Activated CD4-positive, alpha-beta T cell treated with anti-CD3 and anti-CD28 coated beads, Interleukin-2, amount 10 ng/mL, durations not matched to agents 7 days and 5 days (primary cell): ENCODE data around the gene USP14. TPM values are rescaled to one million over a fixed set of nuclear protein-coding genes. Genes with fewer than 3 reads are reported as not detected.

Experiments
- CTCF ChIA-PET: fragments of 350-600 bp; sonication (Branson Sonifier 250); formaldehyde crosslinking; loops from one replicate; lab custom pipeline; 2021; ENCODE audit warnings: antibody characterized with exemption; lab: Charles Lee
- POLR2A ChIA-PET: fragments of 350-600 bp; sonication (Branson Sonifier 250); formaldehyde crosslinking; loops from one replicate; lab custom pipeline; 2021; ENCODE audit warnings: antibody characterized with exemption; lab: Charles Lee
- DNase-seq: peaks from one replicate; pipeline ENCODE4 v3.0.0-alpha.2; 2020
- H3K27ac Mint-ChIP-seq: one replicate; pipeline ENCODE4 v1.8.0; 2021; ENCODE audit warnings: mild to moderate bottlenecking, moderate library complexity, mixed read lengths
- H3K27me3 Mint-ChIP-seq: one replicate; pipeline ENCODE4 v1.8.0; 2021; ENCODE audit warnings: mixed read lengths
- H3K36me3 Mint-ChIP-seq: one replicate; pipeline ENCODE4 v1.8.0; 2021; ENCODE audit warnings: low read depth, mixed read lengths
- H3K4me1 Mint-ChIP-seq: one replicate; pipeline ENCODE4 v1.8.0; 2021; ENCODE audit warnings: mixed read lengths
- H3K4me3 Mint-ChIP-seq: one replicate; pipeline ENCODE4 v1.8.0; 2021; ENCODE audit warnings: mild to moderate bottlenecking, moderate library complexity, mixed read lengths
- H3K9me3 Mint-ChIP-seq: one replicate; pipeline ENCODE4 v1.8.0; 2021; ENCODE audit warnings: mixed read lengths
- total RNA-seq, 2 experiments: library from RNA; stranded (reverse); gene quantifications; one replicate each; pipeline ENCODE4 v1.2.3, GENCODE V29; 2021

Gene USP14
- total RNA-seq, 2 experiments from 2014 or later = 67.4 to 82.5 TPM

- ChIA-PET CTCF (no interaction called here), POLR2A (no interaction called here)
- no peak for DNase-seq
- no peak overlapping the region for H3K27ac Mint-ChIP-seq
- H3K4me3 Mint-ChIP-seq = no peak overlapping the region
- peaks cover 18% of the 10 kb centered on the region for H3K4me1 Mint-ChIP-seq
- no peaks in the 10 kb centered on the region for H3K27me3 Mint-ChIP-seq
- H3K36me3 Mint-ChIP-seq = peaks cover 28% of the 10 kb centered on the region
- no peaks in the 10 kb centered on the region for H3K9me3 Mint-ChIP-seq
Measured at GRCh38 chr18:183769-184168, 25.4 kb downstream of the USP14 start.

GRCh38 chr18:189254-189653, 30.9 kb downstream of the USP14 start:
- Mint-ChIP-seq H3K9me3 (no peaks in the 10 kb centered on the region), H3K4me1 (no peaks in the 10 kb centered on the region), H3K4me3 (no peak overlapping the region), H3K27ac (no peak overlapping the region), H3K36me3 (peaks cover 19% of the 10 kb centered on the region), H3K27me3 (no peaks in the 10 kb centered on the region)
- no peak for DNase-seq
- POLR2A ChIA-PET = no interaction called here
- CTCF ChIA-PET = no interaction called here

GRCh38 chr18:191725-192124, 33.4 kb downstream of the USP14 start:
- ChIA-PET CTCF (no interaction called here), POLR2A (no interaction called here)
- H3K9me3 Mint-ChIP-seq = no peaks in the 10 kb centered on the region
- peaks cover 17% of the 10 kb centered on the region for H3K36me3 Mint-ChIP-seq
- no peaks in the 10 kb centered on the region for H3K4me1 Mint-ChIP-seq
- no peak overlapping the region for H3K4me3 Mint-ChIP-seq
- H3K27me3 Mint-ChIP-seq = no peaks in the 10 kb centered on the region
- H3K27ac Mint-ChIP-seq = no peak overlapping the region
- no peak for DNase-seq

- Mint-ChIP-seq H3K4me3 (no peak overlapping the region), H3K9me3 (no peaks in the 10 kb centered on the region), H3K27ac (no peak overlapping the region), H3K27me3 (no peaks in the 10 kb centered on the region), H3K4me1 (no peaks in the 10 kb centered on the region), H3K36me3 (peaks cover 23% of the 10 kb centered on the region)
- DNase-seq = no peak
- ChIA-PET POLR2A (no interaction called here), CTCF (no interaction called here)
Measured at GRCh38 chr18:192801-193200, 34.4 kb downstream of the USP14 start.

GRCh38 chr18:195651-196050, 37.3 kb downstream of the USP14 start:
- Mint-ChIP-seq H3K27ac (no peak overlapping the region), H3K36me3 (peaks cover 30% of the 10 kb centered on the region), H3K4me3 (no peak overlapping the region), H3K9me3 (no peaks in the 10 kb centered on the region), H3K4me1 (no peaks in the 10 kb centered on the region), H3K27me3 (no peaks in the 10 kb centered on the region)
- no peak for DNase-seq
- ChIA-PET CTCF (interaction anchor here (0.6 to 0.7 kb wide), 2 partner anchors 12 to 36 kb away, joined by 3 read pairs; no protein-coding TSS in a partner anchor), POLR2A (no interaction called here)

GRCh38 chr18:199214-199613, 40.9 kb downstream of the USP14 start:
- no peak overlapping the region for H3K4me3 Mint-ChIP-seq
- no peak overlapping the region for H3K27ac Mint-ChIP-seq
- ChIA-PET POLR2A (no interaction called here), CTCF (interaction anchor here (0.6 kb wide), 1 partner anchor 13 kb away, joined by 3 read pairs; no protein-coding TSS in a partner anchor)
- H3K27me3 Mint-ChIP-seq = no peaks in the 10 kb centered on the region
- H3K4me1 Mint-ChIP-seq = peaks cover 5% of the 10 kb centered on the region
- H3K9me3 Mint-ChIP-seq = no peaks in the 10 kb centered on the region
- no peak for DNase-seq
- peaks cover 36% of the 10 kb centered on the region for H3K36me3 Mint-ChIP-seq

GRCh38 chr18:199768-200167, 41.4 kb downstream of the USP14 start:
- no peak overlapping the region for H3K27ac Mint-ChIP-seq
- H3K27me3 Mint-ChIP-seq = no peaks in the 10 kb centered on the region
- peaks cover 5% of the 10 kb centered on the region for H3K4me1 Mint-ChIP-seq
- H3K9me3 Mint-ChIP-seq = no peaks in the 10 kb centered on the region
- no peak for DNase-seq
- POLR2A ChIA-PET = no interaction called here
- no peak overlapping the region for H3K4me3 Mint-ChIP-seq
- H3K36me3 Mint-ChIP-seq = peaks cover 40% of the 10 kb centered on the region
- CTCF ChIA-PET = interaction anchor here (0.6 kb wide), 1 partner anchor 12 kb away, joined by 3 read pairs; no protein-coding TSS in a partner anchor

- Mint-ChIP-seq H3K36me3 (peaks cover 61% of the 10 kb centered on the region), H3K27me3 (no peaks in the 10 kb centered on the region), H3K4me3 (no peak overlapping the region), H3K9me3 (no peaks in the 10 kb centered on the region), H3K27ac (no peak overlapping the region), H3K4me1 (no peaks in the 10 kb centered on the region)
- ChIA-PET CTCF (no interaction called here), POLR2A (no interaction called here)
- DNase-seq = no peak
Measured at GRCh38 chr18:210075-210474, 51.7 kb downstream of the USP14 start.

- no peak overlapping the region for H3K27ac Mint-ChIP-seq
- no peaks in the 10 kb centered on the region for H3K9me3 Mint-ChIP-seq
- DNase-seq = no peak
- ChIA-PET CTCF (interaction anchor here (0.6 kb wide), 1 partner anchor 10 kb away, joined by 3 read pairs; no protein-coding TSS in a partner anchor), POLR2A (interaction anchor here (1.1 kb wide), 1 partner anchor 19 kb away, joined by 4 read pairs; no protein-coding TSS in a partner anchor)
- no peaks in the 10 kb centered on the region for H3K27me3 Mint-ChIP-seq
- peaks cover 62% of the 10 kb centered on the region for H3K36me3 Mint-ChIP-seq
- no peak overlapping the region for H3K4me3 Mint-ChIP-seq
- H3K4me1 Mint-ChIP-seq = no peaks in the 10 kb centered on the region
Measured at GRCh38 chr18:210733-211132, 52.4 kb downstream of the USP14 start.

GRCh38 chr18:211582-211981, 53.2 kb downstream of the USP14 start:
- no peak overlapping the region for H3K4me3 Mint-ChIP-seq
- no peaks in the 10 kb centered on the region for H3K4me1 Mint-ChIP-seq
- no peak overlapping the region for H3K27ac Mint-ChIP-seq
- DNase-seq = no peak
- H3K36me3 Mint-ChIP-seq = peaks cover 57% of the 10 kb centered on the region
- H3K27me3 Mint-ChIP-seq = no peaks in the 10 kb centered on the region
- POLR2A ChIA-PET = interaction anchor here (1.1 kb wide), 1 partner anchor 18 kb away, joined by 4 read pairs; no protein-coding TSS in a partner anchor
- CTCF ChIA-PET = interaction anchor here (0.6 to 1.5 kb wide), 3 partner anchors 12 to 39 kb away, joined by 3 to 4 read pairs (median 3); no protein-coding TSS in a partner anchor
- no peaks in the 10 kb centered on the region for H3K9me3 Mint-ChIP-seq

GRCh38 chr18:212780-213179, 54.4 kb downstream of the USP14 start:
- H3K36me3 Mint-ChIP-seq = peaks cover 63% of the 10 kb centered on the region
- H3K4me3 Mint-ChIP-seq = no peak overlapping the region
- ChIA-PET POLR2A (no interaction called here), CTCF (interaction anchor here (1.4 to 1.5 kb wide), 2 partner anchors 40 to 506 kb away, joined by 4 to 5 read pairs; no protein-coding TSS in a partner anchor)
- no peak overlapping the region for H3K27ac Mint-ChIP-seq
- H3K4me1 Mint-ChIP-seq = no peaks in the 10 kb centered on the region
- no peaks in the 10 kb centered on the region for H3K27me3 Mint-ChIP-seq
- no peaks in the 10 kb centered on the region for H3K9me3 Mint-ChIP-seq
- no peak for DNase-seq

- Mint-ChIP-seq H3K27me3 (no peaks in the 10 kb centered on the region), H3K36me3 (peaks cover 68% of the 10 kb centered on the region), H3K9me3 (no peaks in the 10 kb centered on the region), H3K4me3 (no peak overlapping the region), H3K27ac (no peak overlapping the region), H3K4me1 (no peaks in the 10 kb centered on the region)
- ChIA-PET CTCF (interaction anchor here (1.4 to 2.1 kb wide), 2 partner anchors 13 to 505 kb away, joined by 4 to 5 read pairs; no protein-coding TSS in a partner anchor), POLR2A (no interaction called here)
- no peak for DNase-seq
Measured at GRCh38 chr18:213505-213904, 55.1 kb downstream of the USP14 start.

- Mint-ChIP-seq H3K27me3 (no peaks in the 10 kb centered on the region), H3K4me1 (no peaks in the 10 kb centered on the region), H3K4me3 (no peak overlapping the region), H3K27ac (no peak overlapping the region), H3K36me3 (peaks cover 70% of the 10 kb centered on the region), H3K9me3 (no peaks in the 10 kb centered on the region)
- DNase-seq = no peak
- CTCF ChIA-PET = interaction anchor here (1.4 to 2.1 kb wide), 2 partner anchors 12 to 504 kb away, joined by 4 to 5 read pairs; no protein-coding TSS in a partner anchor
- POLR2A ChIA-PET = no interaction called here
Measured at GRCh38 chr18:213966-214365, 55.6 kb downstream of the USP14 start.
